GM18517 (cell line): ENCODE measurements around the gene VAMP8.
"Not testable (repeated sequence)": the region's sequence is repeated elsewhere in the genome, so short reads cannot be mapped to it uniquely, and the experiment has no call there.

Experiments used
- ATAC-seq: cut with Tn5 transposase; IDR thresholded peaks from one replicate; pipeline ENCODE4 v1.9.1; 2021; ENCODE audit warnings: mild to moderate bottlenecking, moderate library complexity; ENCODE audit not compliant: unreplicated experiment

Gene VAMP8

DNA sequence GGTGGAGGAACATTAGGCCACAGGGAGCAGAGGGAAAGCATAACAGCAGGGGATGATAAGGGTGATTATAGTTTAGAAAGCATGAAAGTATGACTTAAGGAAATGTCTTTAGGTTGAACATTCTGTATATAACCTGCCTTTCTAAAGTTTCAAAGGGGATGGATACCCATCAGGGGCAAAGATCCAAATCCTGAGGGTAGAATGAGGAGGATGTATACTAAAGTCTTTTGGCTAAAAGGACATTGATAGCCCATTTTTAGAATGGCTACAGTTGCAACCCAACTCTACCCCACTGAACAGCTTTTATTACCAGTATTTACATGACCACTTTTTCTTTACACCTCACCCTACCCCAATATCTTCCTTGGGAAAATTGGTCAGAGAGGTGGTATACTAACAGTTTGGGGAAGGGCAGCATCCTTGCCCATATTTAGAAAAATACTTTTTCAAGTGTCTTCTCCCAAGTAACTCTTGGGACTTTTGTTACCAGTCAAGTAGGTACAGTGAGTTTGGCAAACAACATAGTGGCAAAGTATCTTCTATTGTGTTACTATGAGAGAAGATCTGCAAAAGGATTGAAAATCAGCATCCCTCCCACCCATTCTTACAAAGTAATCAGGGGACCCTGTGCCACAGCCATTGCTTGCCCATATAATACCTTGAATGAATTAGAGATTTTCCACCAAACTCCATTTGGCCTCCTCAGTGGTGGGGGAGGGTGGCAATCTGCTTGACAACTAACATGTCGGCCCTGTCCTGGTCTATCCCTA, 30.1 kb upstream of the VAMP8 start:
- ATAC-seq, result no peak

DNA sequence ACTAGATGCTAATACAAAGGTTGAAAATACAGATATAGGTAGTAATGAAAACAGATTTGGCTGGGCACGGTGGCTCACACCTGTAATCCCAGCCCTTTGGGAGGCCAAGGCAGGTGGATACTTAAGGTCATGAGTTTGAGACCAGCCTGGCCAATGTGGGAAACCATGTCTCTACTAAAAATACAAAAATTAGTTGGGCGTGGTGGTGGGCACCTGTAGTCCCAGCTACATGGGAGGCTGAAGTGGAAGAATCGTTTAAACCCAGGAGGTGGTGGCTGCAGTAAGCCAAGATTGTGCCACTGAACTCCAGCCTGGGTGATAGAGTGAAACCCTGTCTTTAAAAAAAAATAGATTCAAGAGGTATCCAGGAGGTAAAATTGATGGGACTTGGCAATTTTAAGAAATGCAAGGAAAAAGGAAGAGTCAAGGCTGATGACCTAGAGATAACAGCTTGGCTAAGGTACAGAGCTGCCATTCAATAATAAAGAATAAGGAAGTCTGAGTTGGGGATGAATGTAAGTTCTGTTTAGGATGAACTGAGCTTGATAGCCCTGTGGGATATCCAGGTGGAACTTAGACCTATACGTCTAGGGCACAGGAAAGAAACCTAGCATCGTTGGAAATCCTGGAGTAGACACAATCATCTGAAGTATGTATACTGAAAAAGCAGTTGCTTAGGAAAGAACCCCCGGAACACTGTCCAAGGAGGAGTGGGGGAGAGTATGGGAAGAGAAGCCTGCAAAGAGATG, 29.4 kb upstream of the VAMP8 start:
- no peak for ATAC-seq

GRCh38 chr2:85548608-85548900, 28.8 kb upstream of the VAMP8 start:
- ATAC-seq, result no peak

DNA sequence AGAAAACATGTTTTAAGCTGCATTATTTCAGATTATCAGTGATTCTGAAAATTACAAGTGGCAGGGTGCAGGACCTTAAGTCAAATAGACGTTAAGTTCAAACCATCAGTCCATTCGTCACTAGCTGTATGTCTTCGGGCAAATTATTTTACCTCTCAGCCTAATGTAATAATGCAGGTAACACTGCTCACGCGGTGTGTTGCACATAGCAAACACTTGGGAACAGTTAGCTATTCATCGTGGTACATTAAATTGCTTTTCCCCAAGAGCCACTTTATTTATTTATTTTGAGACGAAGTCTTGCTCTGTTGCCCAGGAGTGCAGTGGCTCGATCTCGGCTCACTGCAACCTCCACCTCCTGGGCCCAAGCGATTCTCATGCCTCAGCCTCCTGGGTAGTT, 28.3 kb upstream of the VAMP8 start:
- ATAC-seq, result no peak

DNA sequence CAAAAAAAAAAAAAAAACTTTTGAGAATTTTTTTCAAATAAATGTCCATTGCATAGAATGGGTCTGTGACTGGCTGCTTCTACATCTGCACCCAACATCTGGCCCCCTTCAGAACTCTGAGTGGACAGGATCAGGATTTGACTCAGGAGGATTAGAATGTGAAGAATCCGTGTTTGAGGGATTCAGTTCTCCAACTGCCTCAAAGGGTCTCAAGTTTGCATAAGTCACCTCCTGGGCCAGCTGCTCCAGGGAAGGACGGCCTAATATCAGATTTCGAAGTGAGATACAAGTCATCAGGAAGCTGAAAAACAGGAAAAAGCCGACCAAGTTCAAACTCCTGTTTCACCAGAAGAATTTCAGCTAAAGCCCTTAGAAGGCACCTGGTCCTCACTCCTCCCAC, 27.6 kb upstream of the VAMP8 start:
- no peak for ATAC-seq

DNA sequence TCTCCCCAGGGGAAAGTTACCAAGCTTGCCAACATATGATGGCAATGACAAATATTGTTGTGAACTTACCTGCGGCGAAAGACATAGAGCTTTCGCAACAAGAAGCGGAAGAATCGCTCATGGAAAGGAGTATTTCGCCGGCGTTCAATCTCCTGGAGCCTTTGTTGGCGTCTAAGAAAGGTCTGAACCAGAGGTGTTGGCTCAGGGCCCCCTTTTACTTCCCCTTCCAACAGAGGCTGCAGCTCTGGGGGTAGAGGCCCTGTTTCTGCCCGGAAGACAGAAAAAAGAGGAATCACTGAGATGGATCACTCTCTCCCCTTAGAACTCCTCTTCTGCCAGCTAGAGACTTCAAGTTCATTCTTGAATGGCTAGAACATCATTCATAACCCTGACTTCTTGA, 26.9 kb upstream of the VAMP8 start:
- no peak for ATAC-seq

DNA sequence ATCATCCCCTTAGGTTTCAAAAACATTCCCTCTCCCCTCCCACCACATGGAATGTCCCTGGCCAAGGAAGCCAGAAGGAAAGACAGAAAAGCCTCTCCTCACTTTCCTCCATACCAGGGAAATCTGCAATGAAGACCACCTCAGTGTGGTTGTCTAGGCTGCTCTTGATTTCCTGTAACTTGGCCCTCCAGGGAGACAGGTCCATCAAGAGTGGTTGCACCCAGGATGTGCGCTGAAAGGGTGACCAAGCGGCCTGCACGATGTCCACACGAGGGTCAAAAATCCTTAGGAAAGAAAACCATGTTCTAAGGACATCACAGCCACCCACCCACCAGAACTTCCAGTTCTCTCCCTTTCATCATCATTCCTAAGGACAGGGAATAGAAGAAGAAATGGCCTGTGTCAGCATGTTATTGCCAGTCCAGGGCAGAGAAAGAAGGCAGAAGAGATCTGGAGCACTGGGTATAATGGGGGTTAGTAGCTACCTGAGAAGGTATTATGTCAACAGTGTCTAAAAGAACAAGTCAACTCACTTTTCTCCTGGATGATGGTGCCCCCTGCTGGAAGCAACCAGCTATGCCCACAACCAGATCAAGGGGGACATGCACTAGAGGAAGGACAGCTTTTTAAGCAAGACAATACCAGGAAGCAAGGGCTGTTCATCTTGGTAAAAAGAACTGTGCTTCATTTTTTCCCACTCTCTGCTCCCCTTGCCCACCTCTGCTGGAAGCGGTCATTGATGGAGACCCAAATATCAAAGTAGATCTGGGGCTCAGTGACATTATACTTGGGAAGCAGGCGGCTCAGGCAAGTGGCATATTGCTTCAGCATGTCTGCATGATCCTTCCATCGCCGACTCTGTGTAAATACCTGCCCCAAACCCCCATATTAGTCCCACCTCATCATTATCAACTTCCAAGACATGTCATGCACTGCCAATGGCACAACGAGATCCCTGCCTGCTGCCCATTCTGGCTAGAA, 25.4 kb upstream of the VAMP8 start:
- ATAC-seq, result no peak

DNA sequence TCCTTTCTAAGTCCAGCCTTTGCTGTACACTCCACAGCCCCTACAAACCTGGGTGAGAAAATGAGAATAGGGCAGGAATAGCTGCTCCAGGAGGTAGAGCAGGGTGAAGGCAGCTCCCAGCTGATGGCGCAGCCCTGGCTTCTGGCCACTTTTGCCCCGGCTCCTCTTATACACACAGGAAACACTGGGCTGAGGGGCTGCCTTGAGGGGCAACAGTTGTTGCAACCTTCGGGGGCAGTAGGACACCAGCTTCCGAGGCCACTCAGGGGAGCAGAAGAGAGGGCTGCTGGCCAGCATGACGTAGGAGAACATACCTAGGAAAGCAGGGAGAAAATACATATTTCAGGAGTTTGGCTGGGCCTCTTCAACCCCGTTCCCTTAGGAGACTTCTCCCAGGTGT, 24.2 kb upstream of the VAMP8 start:
- ATAC-seq, result no peak

DNA sequence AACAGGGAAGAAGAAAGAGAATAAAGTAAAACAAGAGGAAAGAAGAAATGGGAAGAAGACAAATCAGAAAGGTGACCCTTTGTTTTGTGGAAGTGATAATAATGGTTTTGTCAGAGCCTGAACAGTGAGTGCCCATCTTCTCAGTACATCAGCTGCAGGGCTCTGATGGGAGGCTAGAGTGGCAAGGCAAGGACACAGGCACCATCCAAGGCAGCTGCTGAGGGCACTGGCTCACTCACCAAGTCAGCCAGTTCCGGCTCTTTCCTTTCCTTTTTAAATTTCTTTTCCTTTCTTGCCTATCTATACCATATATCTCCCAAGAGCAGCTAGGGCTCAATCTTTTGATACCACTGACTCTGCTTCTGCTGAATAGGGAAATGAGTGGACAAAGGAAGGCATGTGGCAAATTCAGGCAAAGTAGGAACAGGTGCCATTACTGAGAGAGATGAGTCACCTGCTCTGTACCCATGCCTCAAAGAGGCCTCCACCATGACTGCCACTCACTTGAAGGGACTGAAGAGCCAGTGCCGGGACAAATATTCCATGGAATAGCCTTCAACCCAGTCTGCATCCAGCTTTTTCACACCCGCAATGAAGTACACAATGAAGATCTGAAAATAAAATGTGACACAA, 22.3 kb upstream of the VAMP8 start:
- no peak for ATAC-seq

DNA sequence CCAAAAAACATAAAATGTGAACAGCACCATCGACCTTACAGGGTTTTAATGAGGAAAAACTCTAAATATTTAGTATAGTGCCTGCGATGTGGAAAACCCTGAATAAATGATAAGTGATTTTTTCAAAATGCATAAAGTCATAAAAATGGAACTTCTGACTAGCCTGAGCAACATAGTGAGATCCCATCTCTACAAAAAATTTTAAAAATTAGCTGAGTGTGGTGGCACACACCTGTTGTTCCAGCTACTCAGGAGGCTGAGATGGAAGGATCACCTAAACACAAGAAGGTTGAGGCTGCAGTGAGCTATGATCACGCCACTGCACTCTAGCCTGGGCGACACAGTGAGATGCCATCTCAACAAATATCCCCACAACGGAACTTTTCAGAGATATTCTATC, 20.3 kb upstream of the VAMP8 start:
- ATAC-seq, result no peak

- no peak for ATAC-seq
Measured at GRCh38 chr2:85558160-85558559, 19.2 kb upstream of the VAMP8 start.

- not testable (repeated sequence) for ATAC-seq
Measured at GRCh38 chr2:85560403-85560726, 17.0 kb upstream of the VAMP8 start.

DNA sequence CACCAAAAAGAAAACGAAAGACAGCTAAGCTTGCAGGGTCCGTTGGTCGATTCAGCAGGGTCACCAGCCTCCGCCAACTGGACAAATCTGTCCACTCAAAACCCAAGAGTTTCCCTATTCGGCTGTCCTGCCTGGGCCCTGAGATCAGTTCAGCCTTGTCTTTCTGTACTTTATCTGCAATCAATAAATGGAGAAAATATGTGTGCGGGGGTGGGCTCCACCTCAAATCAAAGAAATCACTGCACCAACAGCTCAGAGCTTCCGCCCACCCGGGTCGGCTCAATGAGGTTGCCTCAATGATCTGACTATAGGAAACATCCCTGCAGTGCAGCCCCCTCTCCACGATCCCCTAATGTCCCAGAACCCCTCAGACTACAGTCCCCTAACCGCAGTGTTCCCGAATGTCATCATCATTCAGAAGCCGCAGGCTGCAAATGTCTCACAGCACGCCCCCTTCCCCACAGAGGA, 16.5 kb upstream of the VAMP8 start:
- ATAC-seq, result no peak

- peak; percentile 75 for ATAC-seq
Measured at GRCh38 chr2:85561280-85562212, 15.8 kb upstream of the VAMP8 start, which contains the start of gene GGCX. Gene GGCX, minus strand, starts transcription at chr2:85561493. Its CDS starts 65 bp downstream, at chr2:85561428.

DNA sequence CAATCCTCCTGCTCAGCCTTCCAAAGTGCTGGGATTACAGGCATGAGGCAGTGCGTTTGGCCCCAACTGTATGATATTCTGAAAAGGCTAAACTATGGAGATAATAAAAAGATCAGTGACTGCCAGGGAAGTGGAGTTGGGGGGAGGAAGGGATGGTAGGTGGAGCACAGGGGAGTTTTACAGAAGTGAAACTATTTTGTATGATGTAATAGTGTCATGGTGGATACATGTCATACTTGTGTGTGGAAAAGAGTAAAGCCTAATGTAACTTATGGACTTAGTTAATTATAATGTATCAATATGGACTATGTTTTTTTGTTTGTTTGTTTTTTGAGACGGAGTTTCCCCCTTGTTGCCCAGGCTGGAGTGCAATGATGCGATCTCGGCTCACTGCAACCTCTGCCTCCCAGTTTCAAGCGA, 13.2 kb upstream of the VAMP8 start:
- ATAC-seq, result no peak

GRCh38 chr2:85566265-85566664, 11.1 kb upstream of the VAMP8 start:
- ATAC-seq, result no peak

DNA sequence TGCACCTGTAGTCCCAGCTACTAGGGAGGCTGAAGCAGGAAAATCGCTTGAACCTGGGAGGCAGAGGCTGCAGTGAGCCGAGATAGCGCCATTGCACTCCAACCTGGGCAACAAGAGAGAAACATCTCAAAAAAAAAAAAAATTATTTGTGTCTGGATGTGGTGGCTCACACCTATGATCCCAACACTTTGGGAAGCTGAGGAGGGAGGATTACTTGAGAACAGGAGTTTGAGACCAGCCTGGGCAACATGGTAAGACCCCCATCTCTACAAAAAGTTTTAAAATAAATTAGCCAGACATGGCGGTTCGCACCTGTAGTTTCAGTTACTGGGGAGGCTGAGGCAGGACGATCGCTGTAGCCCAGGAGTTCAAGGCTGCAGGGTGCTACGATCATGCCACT, 1.6 kb upstream of the VAMP8 start:
- ATAC-seq, result no peak

DNA sequence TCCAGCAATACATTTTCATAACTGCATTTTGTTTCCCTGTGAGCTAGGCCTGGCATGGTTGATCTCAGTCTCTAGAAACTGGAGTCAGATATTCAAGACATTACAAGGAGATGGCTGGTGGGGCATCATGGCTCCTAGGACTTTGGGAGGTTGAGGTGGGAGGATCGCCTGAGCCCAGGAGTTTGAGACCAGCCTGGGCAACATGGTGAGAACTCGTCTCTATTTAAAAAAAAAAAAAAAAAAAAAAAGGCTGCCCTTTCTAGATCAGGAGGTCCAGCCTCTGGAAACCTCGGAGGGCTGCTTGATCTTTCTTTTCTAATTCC, 362 bp upstream of the VAMP8 start:
- no peak for ATAC-seq

- ATAC-seq, result peak; percentile 30
Measured at GRCh38 chr2:85578243-85579180, 1.1 kb downstream of the VAMP8 start.
